Measurements from ENCODE around the gene MYO5B. TPM values are rescaled to one million over a fixed set of nuclear protein-coding genes. Genes with fewer than 3 reads are reported as not detected.

Gene MYO5B
- total RNA-seq, 4 donors from 2014 or later, result 0.29 to 14.7 (median 1.2) TPM

DNA sequence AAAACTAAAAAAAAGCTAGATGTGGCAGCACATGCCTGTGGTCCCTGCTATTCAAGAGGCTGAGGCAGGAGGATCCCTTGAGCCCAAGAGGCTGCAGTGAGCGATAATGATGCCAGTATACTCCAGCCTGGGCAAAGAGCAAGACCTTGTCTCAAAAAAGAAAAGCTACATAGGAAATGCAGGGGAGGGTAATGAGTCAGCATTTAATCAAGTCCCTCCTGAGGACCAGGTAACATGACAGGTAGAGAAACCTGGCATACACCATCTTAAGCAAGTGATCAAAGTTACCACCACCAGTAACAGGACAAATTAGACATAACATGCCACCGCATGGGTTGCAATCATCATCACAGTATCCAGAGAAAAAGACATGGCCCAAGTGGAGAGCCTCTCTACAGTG is 25.8 kb downstream of the MYO5B start:
- Histone ChIP-seq H3K27ac (no peak overlapping the region), H3K9me3 (no peaks in the 10 kb centered on the region), H3K36me3 (no peaks in the 10 kb centered on the region), H3K4me1 (no peaks in the 10 kb centered on the region), H3K4me3 (no peak overlapping the region), H3K27me3 (no peaks in the 10 kb centered on the region)
- DNase-seq, result no peak
- TF ChIP-seq, protein P1, sequence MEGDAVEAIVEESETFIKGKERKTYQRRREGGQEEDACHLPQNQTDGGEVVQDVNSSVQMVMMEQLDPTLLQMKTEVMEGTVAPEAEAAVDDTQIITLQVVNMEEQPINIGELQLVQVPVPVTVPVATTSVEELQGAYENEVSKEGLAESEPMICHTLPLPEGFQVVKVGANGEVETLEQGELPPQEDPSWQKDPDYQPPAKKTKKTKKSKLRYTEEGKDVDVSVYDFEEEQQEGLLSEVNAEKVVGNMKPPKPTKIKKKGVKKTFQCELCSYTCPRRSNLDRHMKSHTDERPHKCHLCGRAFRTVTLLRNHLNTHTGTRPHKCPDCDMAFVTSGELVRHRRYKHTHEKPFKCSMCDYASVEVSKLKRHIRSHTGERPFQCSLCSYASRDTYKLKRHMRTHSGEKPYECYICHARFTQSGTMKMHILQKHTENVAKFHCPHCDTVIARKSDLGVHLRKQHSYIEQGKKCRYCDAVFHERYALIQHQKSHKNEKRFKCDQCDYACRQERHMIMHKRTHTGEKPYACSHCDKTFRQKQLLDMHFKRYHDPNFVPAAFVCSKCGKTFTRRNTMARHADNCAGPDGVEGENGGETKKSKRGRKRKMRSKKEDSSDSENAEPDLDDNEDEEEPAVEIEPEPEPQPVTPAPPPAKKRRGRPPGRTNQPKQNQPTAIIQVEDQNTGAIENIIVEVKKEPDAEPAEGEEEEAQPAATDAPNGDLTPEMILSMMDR (IDR thresholded peaks at IDR 0.05), result no peak
- TF ChIP-seq POLR2A (IDR thresholded peaks at IDR 0.05), result no peak
- intact Hi-C loops (cut with DNase I; ENCODE audit: low total_unique reads), result no loop called here

DNA sequence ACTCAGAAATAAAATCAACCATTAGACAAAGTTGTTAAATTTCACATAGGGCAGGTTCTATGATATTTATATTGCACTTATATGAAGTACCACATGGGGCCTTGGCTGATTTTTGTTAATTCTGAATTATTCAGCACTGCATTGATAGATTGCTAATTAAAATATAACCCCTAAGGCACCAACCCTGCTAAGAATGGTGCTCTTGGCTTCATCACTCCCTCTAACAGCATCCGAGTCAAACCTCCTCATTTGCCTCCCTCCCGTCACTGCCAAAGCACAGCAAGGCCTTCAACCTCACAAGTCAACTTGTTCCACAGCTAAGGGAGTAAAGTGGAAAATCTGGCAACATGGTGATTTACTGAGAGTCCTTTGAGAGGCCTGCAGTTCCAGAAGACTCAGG is 27.0 kb downstream of the MYO5B start:
- intact Hi-C loops (cut with DNase I; ENCODE audit: low total_unique reads), result no loop called here
- no peaks in the 10 kb centered on the region for H3K27me3 ChIP-seq

DNA sequence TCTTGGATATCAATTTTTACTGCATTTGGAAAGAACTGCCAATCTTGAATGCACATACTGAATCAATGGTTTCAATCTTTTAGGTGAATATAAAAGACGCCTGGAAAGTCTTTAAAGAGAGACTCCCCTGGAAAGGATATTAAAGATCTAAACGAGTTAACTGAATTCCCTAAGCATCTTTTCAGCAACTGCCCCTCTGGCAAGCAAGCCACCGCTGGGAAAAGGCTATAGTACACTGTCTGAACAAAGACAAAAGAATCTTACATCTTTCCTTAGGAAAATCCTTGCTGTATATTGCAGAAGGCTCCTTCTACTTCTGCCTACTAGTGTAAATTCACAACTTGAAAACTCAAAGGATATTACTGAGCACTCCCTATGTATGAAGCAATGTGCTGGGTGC is 28.0 kb downstream of the MYO5B start:
- Histone ChIP-seq H3K27me3 (no peaks in the 10 kb centered on the region), H3K27ac (no peak overlapping the region), H3K4me1 (no peaks in the 10 kb centered on the region), H3K4me3 (no peak overlapping the region), H3K9me3 (no peaks in the 10 kb centered on the region), H3K36me3 (no peaks in the 10 kb centered on the region)
- DNase-seq, result no peak
- TF ChIP-seq, protein P1 (IDR thresholded peaks at IDR 0.05), result no peak
- no peak for TF ChIP-seq POLR2A (IDR thresholded peaks at IDR 0.05)
- intact Hi-C loops (cut with DNase I; ENCODE audit: low total_unique reads), result no loop called here

More for the DNA sequence above, 27.0 kb downstream of the MYO5B start:
- Histone ChIP-seq H3K4me3 (no peak overlapping the region), H3K27ac (no peak overlapping the region), H3K9me3 (no peaks in the 10 kb centered on the region), H3K36me3 (no peaks in the 10 kb centered on the region), H3K4me1 (no peaks in the 10 kb centered on the region)
- no peak for DNase-seq
- no peak for TF ChIP-seq POLR2A (IDR thresholded peaks at IDR 0.05)
- TF ChIP-seq, protein P1 (IDR thresholded peaks at IDR 0.05), result no peak

DNA sequence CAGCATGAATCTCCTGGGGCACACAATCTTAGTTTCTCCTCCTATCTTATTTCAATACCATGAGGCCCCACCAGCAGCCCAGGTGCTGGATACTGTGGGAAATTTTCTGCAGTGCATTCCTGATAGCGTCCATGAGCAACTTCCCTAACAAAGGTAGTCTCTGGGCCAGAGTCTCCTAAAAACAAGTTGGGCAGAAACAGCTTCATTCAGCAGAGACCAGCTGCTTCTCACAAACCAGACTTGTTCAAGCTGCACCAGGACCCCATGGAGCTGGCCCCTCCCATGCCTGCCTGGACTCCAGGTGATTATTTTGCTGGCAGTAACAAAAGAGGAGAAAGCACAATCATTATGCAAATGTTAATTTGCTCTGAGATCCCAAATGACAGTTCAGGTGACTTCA is 31.4 kb downstream of the MYO5B start:
- no peaks in the 10 kb centered on the region for H3K36me3 ChIP-seq
- intact Hi-C loops (cut with DNase I; ENCODE audit: low total_unique reads), result no loop called here
- no peak overlapping the region for H3K4me3 ChIP-seq
- TF ChIP-seq POLR2A (IDR thresholded peaks at IDR 0.05), result no peak
- TF ChIP-seq, protein P1 (IDR thresholded peaks at IDR 0.05), result no peak
- no peaks in the 10 kb centered on the region for H3K27me3 ChIP-seq
- no peaks in the 10 kb centered on the region for H3K4me1 ChIP-seq
- H3K9me3 ChIP-seq, result no peaks in the 10 kb centered on the region
- no peak for DNase-seq
- H3K27ac ChIP-seq, result no peak overlapping the region

DNA sequence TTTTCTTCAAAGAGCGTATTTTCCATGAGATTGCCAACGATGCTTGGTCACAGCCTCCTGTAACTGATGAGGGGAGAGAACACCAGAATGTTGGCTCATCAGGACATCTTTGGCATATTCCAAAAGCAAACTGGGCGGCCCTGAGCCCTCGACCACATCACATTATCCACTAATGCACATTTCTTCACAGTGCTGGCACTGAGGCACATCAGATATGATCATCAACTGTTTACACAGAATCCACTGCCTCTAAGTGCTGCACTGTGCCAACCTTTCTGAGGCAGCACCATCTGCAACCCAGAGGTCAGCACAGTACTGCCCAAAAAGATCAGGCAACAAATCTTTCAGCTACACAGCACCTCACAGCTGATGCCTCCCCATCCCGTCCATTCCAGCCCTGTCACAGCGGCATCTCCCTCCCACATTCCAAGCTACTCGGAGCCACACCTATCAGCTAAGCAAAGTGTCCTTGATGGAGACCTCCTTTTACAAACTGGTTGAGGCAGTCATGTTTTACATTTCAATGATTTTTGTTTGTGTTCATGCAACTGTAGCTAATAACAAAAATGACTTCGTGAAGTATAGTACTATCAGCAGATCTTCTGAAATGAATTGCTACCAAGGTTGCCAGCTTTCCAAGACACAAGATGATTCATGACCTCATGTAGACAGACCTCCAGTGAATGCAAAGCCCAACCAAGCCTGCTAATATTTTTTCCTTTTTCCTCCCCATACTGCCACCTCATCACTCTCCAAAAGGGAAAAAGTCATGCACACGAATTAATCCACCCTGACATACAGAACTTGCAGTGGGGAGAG is 32.3 kb downstream of the MYO5B start:
- Histone ChIP-seq H3K27me3 (no peaks in the 10 kb centered on the region), H3K36me3 (no peaks in the 10 kb centered on the region), H3K4me3 (no peak overlapping the region), H3K4me1 (no peaks in the 10 kb centered on the region), H3K27ac (no peak overlapping the region), H3K9me3 (no peaks in the 10 kb centered on the region)
- TF ChIP-seq, protein P1 (IDR thresholded peaks at IDR 0.05), result no peak
- TF ChIP-seq POLR2A (IDR thresholded peaks at IDR 0.05), result no peak
- no peak for DNase-seq
- intact Hi-C loops (cut with DNase I; ENCODE audit: low total_unique reads), result no loop called here
